DOHH2 (cell line): ENCODE results near the gene B3GNT2.
"Not testable (repeated sequence)": the region's sequence is repeated elsewhere in the genome, so short reads cannot be mapped to it uniquely, and the experiment has no call there.

ENCODE experiments used
- H3F3A ChIP-seq: fragments of 200-600 bp; sonication (generic), shearing (Covaris generic); 2 replicates; pipeline ENCODE4 v1.6.0; 2016; ENCODE audit warnings: antibody characterized with exemption, mild to moderate bottlenecking; ENCODE audit not compliant: control insufficient read depth, insufficient read depth
- H3K27ac ChIP-seq: fragments of 200-600 bp; sonication (generic); 2 replicates; pipeline ENCODE4 v1.5.1; 2014; ENCODE audit warnings: low read depth, mild to moderate bottlenecking, low read length, moderate library complexity
- H3K27me3 ChIP-seq: fragments of 200-600 bp; sonication (generic); 2 replicates; pipeline ENCODE4 v1.6.1; 2014; ENCODE audit warnings: mild to moderate bottlenecking, low read length, mixed read lengths; ENCODE audit not compliant: control insufficient read depth
- H3K36me3 ChIP-seq: fragments of 200-600 bp; sonication (generic); 2 replicates; pipeline ENCODE4 v1.6.1; 2014; ENCODE audit warnings: mild to moderate bottlenecking, low read length, moderate library complexity, mixed read lengths; ENCODE audit not compliant: control insufficient read depth
- H3K4me1 ChIP-seq: fragments of 200-600 bp; sonication (generic); 2 replicates; pipeline ENCODE4 v1.6.1; 2014; ENCODE audit warnings: mild to moderate bottlenecking, low read length, mixed read lengths; ENCODE audit not compliant: control insufficient read depth
- H3K4me2 ChIP-seq: fragments of 200-600 bp; sonication (generic); 2 replicates; pipeline ENCODE4 v1.6.0; 2014; ENCODE audit warnings: mild to moderate bottlenecking, low read length, moderate library complexity
- H3K4me3 ChIP-seq: fragments of 200-600 bp; sonication (generic); 2 replicates; pipeline ENCODE4 v1.5.1; 2014; ENCODE audit warnings: mild to moderate bottlenecking, low read length, mixed read lengths
- H3K79me2 ChIP-seq: fragments of 200-600 bp; sonication (generic); 2 replicates; pipeline ENCODE4 v1.6.1; 2014; ENCODE audit warnings: mild to moderate bottlenecking, low read length, mixed read lengths; ENCODE audit not compliant: control insufficient read depth
- H3K9me2 ChIP-seq: fragments of 200-600 bp; sonication (generic); replicated peaks from 2 replicates; pipeline ENCODE4 v1.6.1; 2014; ENCODE audit warnings: mild to moderate bottlenecking, low read length, mixed read lengths; ENCODE audit not compliant: control insufficient read depth
- H3K9me3 ChIP-seq: fragments of 200-600 bp; sonication (generic); 2 replicates; pipeline ENCODE4 v1.6.1; 2014; ENCODE audit warnings: antibody characterized with exemption, low read length, mixed read lengths; ENCODE audit not compliant: control insufficient read depth, insufficient read depth
- H4K20me1 ChIP-seq: fragments of 200-600 bp; sonication (generic); 2 replicates; pipeline ENCODE4 v1.6.0; 2014; ENCODE audit warnings: low read depth, mild to moderate bottlenecking, antibody characterized with exemption, low read length, moderate library complexity; ENCODE audit not compliant: control insufficient read depth, insufficient read depth
- CTCF ChIP-seq: fragments of 200-600 bp; sonication (generic); IDR thresholded peaks from one replicate; pipeline ENCODE4 v1.5.1; 2014; ENCODE audit warnings: antibody characterized with exemption, mild to moderate bottlenecking, low read depth, low read length; ENCODE audit not compliant: poor library complexity, severe bottlenecking
- EZH2phosphoT487 ChIP-seq: fragments of 200-600 bp; sonication (generic); IDR thresholded peaks from 2 replicates; pipeline ENCODE4 v1.6.1; 2017; ENCODE audit warnings: borderline replicate concordance, mild to moderate bottlenecking, antibody characterized with exemption, low read length, moderate library complexity, mixed read lengths

Gene B3GNT2

GRCh38 chr2:62158444-62159121 is 37.3 kb upstream of the B3GNT2 start:
- no peak overlapping the region for H3K4me2 ChIP-seq
- H3K27me3 ChIP-seq, result no peaks in the 10 kb centered on the region
- no peaks in the 10 kb centered on the region for H3F3A ChIP-seq
- peaks cover 8% of the 10 kb centered on the region for H3K4me1 ChIP-seq
- peaks cover 3% of the 10 kb centered on the region; the same call in 1 of the 2 replicates for H3K9me3 ChIP-seq
- no peaks in the 10 kb centered on the region for H4K20me1 ChIP-seq
- H3K4me3 ChIP-seq, result no peak overlapping the region
- H3K27ac ChIP-seq, result no peak overlapping the region
- TF ChIP-seq EZH2phosphoT487 (no peak), CTCF (no peak)
- H3K36me3 ChIP-seq, result no peaks in the 10 kb centered on the region
- no peaks in the 10 kb centered on the region for H3K9me2 ChIP-seq
- no peaks in the 10 kb centered on the region for H3K79me2 ChIP-seq

GRCh38 chr2:62160691-62161090 is 35.2 kb upstream of the B3GNT2 start:
- H3K4me1 ChIP-seq, H3K9me3 ChIP-seq, H3K79me2 ChIP-seq, H3K9me2 ChIP-seq, H3K36me3 ChIP-seq, H4K20me1 ChIP-seq, H3K4me2 ChIP-seq, H3K4me3 ChIP-seq, H3K27me3 ChIP-seq, H3F3A ChIP-seq, H3K27ac ChIP-seq: not testable (repeated sequence)

GRCh38 chr2:62163106-62163831 is 32.6 kb upstream of the B3GNT2 start:
- Histone ChIP-seq H3K9me3 (no peaks in the 10 kb centered on the region), H3K27ac (no peak overlapping the region), H4K20me1 (no peaks in the 10 kb centered on the region), H3K4me2 (no peak overlapping the region), H3K9me2 (no peaks in the 10 kb centered on the region), H3K4me1 (peaks cover 8% of the 10 kb centered on the region), H3K79me2 (no peaks in the 10 kb centered on the region), H3K36me3 (no peaks in the 10 kb centered on the region), H3F3A (no peaks in the 10 kb centered on the region), H3K4me3 (no peak overlapping the region), H3K27me3 (no peaks in the 10 kb centered on the region)
- TF ChIP-seq CTCF (no peak), EZH2phosphoT487 (no peak)

GRCh38 chr2:62163834-62164233 is 32.1 kb upstream of the B3GNT2 start:
- no peak overlapping the region for H3K4me3 ChIP-seq
- no peaks in the 10 kb centered on the region for H3K9me3 ChIP-seq
- H3K4me1 ChIP-seq, result peaks cover 8% of the 10 kb centered on the region
- H4K20me1 ChIP-seq, result no peaks in the 10 kb centered on the region
- no peak overlapping the region for H3K27ac ChIP-seq
- no peaks in the 10 kb centered on the region for H3K27me3 ChIP-seq
- no peaks in the 10 kb centered on the region for H3F3A ChIP-seq
- no peaks in the 10 kb centered on the region for H3K36me3 ChIP-seq
- H3K79me2 ChIP-seq, result no peaks in the 10 kb centered on the region
- TF ChIP-seq EZH2phosphoT487 (no peak), CTCF (no peak)
- H3K4me2 ChIP-seq, result no peak overlapping the region
- H3K9me2 ChIP-seq, result no peaks in the 10 kb centered on the region
